Choroid plexus epithelial cell (primary cell): Measurements from ENCODE around the gene RAB40B.

ENCODE experiments used
- DNase-seq: peaks from one replicate; pipeline ENCODE4 v3.0.0-alpha.2; 2010; ENCODE audit warnings: low read depth
- H3K4me3 ChIP-seq: 2 replicates; pipeline ENCODE4 v1.5.1; 2011; ENCODE audit warnings: low read depth, mild to moderate bottlenecking, control low read depth, low read length, moderate library complexity
- TF ChIP-seq, protein P1 (sequence below): conservative IDR thresholded peaks from 2 replicates; pipeline ENCODE4 v1.5.1; 2011; ENCODE audit warnings: low read depth, mild to moderate bottlenecking, control low read depth, inconsistent platforms, low read length, moderate library complexity

Gene RAB40B

DNA sequence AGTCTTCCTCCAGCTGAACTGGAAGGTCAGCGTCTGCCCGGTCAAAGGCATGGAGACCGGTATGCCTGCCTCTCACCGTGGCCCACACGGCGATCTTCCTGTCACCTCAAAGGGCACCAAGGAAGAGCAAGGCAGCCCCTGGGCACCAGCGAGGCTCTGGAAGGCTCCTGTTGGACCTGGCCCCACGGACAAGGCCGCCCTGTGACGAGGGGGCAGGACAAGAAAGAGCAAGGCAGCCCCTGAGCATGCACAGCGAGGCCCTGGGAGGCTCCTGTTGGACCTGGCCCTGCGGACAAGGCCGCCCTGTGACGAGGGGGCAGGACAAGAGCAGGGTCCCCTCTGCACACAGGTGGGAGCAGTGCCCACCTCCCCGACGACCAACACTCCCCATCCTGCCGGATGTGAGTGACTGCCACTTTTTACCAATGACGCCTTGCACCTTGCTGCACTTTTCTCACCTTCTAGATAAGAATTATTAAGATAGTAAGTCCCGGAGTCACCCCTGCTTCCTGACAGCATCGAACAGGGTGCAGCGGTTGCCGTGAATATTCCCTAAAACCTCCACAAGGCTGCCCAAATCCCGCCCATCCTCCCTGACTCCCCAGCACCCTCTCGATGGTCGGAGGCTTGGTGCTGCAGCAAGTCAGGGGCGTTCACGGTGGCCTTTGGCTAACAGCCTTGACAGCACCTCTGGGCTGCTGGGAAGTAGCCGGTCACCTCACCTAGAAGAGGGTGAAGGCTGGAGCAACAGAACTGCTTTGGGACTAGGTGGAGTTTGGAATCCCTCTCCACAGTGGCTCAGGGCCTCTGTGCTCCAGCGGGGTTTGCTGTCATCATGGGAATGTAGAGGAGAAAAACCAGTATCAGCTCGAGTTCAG lies 44.6 kb downstream of the RAB40B start:
- TF ChIP-seq, protein P1, sequence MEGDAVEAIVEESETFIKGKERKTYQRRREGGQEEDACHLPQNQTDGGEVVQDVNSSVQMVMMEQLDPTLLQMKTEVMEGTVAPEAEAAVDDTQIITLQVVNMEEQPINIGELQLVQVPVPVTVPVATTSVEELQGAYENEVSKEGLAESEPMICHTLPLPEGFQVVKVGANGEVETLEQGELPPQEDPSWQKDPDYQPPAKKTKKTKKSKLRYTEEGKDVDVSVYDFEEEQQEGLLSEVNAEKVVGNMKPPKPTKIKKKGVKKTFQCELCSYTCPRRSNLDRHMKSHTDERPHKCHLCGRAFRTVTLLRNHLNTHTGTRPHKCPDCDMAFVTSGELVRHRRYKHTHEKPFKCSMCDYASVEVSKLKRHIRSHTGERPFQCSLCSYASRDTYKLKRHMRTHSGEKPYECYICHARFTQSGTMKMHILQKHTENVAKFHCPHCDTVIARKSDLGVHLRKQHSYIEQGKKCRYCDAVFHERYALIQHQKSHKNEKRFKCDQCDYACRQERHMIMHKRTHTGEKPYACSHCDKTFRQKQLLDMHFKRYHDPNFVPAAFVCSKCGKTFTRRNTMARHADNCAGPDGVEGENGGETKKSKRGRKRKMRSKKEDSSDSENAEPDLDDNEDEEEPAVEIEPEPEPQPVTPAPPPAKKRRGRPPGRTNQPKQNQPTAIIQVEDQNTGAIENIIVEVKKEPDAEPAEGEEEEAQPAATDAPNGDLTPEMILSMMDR, result no peak
- no peak for DNase-seq

DNA sequence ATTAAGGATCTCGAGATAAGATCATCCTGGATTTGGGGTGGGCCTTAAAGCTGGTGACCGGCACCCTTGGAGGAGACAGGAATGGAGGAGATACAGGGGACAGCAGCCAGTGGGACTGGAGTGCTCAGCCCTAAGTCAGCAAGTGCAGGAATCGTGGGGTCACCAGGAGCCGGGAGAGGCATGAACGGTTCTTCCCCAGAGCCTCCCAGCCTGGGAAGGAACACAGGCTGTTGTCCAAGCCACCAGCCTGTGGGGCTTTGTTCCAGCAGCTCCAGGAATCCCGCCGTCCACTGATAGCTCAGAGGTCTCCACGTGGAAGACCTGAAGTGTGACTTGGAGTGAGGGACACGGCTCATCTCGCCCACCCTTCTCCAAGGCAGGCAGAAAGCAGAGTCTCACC lies 47.8 kb downstream of the RAB40B start:
- no peak for DNase-seq
- TF ChIP-seq, protein P1, result no peak
- H3K4me3 ChIP-seq, result no peak overlapping the region

More for the DNA sequence above, 44.6 kb downstream of the RAB40B start:
- H3K4me3 ChIP-seq, result no peak overlapping the region

DNA sequence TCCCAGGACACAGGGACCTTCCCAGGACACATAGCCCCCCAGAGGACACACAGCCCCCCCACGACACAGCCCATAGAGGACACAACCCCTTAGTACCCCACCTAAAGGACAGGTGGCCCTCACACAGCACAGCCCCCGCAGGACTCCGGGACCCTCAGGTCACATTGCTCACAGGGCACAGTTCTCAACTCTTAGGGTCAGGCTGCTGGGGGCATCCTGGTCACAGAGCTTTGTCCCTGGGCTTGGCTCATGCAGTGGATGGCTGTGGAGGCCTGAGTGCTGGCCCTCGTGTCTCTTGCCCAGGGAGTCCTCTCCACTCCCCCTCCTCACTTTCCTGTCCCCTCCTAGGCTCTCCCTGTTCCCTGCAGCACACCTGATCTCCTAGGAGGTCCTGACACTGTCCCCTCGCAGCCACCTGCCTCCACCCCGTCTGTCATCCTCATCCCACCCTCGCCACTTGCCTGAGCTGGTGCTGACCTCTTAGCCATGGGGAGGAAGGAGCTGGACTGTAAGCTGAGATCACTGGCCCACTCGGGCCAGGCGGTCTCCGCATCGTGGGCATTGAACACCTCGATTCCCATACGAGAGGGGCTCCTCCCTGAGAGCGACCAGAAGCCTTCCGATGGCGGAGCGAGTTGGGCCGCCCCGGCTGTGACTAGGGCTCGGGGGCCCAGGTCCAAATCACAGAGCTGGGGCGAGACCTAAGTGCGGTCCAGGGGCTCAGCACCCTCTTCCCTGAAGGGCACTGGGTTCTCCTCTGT lies 48.8 kb downstream of the RAB40B start:
- H3K4me3 ChIP-seq, result no peak overlapping the region
- TF ChIP-seq, protein P1, result no peak
- DNase-seq, result no peak

DNA sequence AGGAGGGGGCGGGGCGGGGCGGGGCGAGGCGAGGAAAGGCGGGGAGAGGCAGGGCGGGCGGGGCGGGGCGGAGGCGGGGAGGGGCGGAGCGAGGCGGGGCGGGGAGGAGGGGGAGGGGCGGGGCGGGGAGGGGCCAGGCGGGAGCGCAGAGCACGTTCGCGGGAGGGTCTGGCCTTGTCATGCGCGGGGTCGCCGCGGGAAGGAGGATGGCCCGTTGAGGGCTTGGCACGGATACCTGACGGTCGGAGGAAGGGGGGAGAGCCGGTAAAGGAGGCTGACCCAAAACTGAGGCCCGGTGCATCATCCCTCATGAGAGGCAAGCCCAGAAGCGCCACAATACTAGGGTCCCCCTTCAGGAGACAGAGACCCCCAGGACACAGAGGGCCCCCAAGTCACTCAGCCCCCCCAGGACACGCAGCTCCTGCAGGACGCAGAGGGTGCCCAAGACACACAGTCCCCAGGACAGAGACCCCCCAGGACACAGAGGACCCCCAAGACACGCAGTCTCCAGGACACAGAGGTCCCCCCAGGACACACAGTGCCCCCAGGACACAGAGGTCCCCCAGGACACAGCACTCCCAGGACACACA lies 49.7 kb downstream of the RAB40B start:
- peak overlapping the region; percentile 62 for H3K4me3 ChIP-seq
- DNase-seq, result no peak

GRCh38 chr17:82648165-82648668 lies 50.3 kb downstream of the RAB40B start, which contains the start of gene WDR45B:
TSS of gene WDR45B (minus strand) at chr17:82648444. CDS start at chr17:82648340, 104 bp downstream.
- TF ChIP-seq, protein P1, result no peak
- DNase-seq, result peak; percentile 99
- H3K4me3 ChIP-seq, result peak within 1 kb of the TSS; percentile 97

More for the DNA sequence above, 49.7 kb downstream of the RAB40B start:
- TF ChIP-seq, protein P1, result no peak

DNA sequence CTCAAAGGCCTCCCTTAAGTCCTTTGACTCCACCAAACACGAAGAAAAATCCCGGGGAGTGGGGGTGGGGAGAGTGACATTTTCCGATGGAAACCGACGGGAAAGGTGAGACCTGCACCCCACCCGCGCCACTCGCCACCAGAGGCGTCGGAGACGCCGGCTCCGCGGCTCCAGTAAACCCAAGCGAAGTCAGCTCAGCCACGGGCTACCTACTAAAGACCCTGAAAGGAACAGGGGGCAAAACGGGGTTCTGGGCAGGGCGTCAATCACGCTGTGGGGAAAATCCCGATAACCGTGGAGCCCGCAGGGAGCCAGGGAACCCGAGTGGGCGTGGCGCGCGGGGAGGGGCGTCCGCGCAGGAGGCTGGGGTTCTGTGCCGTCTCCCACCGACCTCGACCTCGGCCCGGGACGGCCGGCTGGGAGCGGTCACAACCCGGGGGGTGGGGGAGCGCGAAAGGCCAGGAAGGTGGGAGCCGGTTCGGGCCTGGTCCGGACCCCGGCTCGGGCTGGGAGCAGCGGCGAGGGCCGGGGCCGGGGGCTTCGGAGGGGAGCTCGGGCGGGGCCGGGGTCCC lies 50.8 kb downstream of the RAB40B start:
- TF ChIP-seq, protein P1, result peak; percentile 22
- DNase-seq, result no peak
- peak overlapping the region; percentile 97 for H3K4me3 ChIP-seq
